ENCODE results near the gene CDHR4.
"Not testable (repeated sequence)": the region's sequence is repeated elsewhere in the genome, so short reads cannot be mapped to it uniquely, and the experiment has no call there.

CDHR4 gene, protein sequence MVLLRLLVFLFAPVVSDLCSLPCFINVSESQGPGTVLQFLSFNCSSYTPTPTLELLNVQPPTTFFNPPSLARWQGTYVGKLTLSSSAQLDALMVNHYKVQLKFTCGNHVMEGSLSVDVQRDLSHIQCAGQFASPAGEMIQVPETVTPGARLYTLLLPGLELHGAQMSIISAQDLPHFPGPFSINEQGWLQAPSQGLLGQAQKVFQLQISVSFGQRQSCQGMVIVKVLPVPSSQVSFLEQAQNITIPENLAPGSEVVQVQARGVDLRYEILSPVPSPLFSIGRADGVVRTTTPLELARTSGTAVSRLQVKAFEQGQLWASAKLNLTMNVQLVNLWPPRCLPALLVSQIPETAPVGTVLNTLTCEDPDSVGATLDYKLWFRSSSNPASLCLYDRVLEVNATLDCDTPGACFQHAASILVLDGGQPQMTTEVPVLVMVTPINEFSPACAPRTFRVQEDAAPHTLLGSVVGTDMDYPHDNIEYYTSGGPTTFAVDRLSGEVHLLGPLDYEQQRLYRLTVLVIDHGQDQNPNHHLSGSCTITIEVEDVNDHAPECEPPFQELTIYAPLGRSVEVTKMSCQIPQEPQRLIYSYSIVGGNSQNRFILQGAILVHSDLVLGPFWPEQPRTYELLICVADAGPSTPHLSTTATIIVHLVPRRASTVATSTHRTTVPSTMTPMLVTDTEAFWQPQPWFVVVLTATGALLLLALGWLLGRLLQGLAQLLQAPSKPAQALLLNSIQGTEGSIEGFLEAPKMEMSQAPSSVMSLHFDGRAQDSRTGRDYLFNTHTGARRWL

GRCh38 chr3:49799761-49800160, at the start of gene CDHR4:
TSS of gene CDHR4 (minus strand) at chr3:49799873. CDS start at chr3:49799812, 61 bp downstream.
- DNase-seq: no peak

DNA sequence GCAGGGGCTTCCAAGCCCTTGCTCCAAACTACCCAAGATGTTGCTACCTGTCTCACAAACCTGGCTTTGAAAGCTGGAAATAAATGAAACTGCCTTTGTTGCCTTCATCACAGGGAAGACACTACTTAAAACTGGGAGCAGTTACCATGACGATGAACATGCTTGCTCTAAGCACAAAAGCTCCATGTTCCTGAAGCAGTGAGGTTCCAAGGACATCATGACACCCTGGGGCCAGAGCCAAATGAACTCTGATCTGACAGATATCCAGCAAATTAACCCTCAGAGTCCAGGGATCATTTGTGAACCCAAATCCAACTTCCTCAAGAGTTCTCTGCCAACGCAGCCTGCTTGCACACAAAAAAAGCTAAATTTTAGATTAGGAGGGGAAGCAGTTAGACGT, 46.0 kb upstream of the CDHR4 start:
- DNase-seq: no peak

DNA sequence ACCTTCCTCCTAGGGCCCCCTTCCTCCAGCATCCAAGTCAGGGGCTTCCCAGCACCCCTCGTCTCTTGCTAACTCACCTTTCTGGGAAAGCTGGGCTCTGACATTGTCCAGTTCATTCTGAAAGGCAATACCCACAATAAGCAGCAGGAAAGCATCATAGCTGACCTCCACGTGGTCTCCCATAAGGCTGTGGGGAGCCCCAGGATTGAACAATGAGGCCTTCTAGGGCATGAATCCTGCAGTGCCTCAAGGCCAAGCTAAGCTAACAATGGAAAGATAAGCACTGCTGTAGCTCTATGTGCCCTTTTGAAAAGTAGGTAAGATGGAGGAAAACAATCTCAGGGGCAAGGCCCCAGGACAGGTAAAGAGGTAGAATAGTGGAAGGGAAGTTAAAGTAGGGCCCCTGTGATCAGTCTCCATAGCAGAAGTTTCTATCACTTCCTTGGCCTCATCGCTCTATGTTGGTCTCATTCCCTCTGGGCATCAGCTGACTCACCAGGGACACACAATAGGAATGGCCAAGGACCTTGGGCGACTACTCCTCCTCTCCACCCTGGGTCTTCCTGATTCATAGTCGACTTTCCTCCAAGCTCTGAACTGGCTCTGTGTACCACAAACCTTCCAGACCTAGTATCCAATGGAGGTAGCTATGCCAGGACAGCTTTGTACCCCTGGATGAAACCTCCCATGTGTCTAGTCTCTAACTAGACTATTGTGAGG, 45.0 kb upstream of the CDHR4 start:
- DNase-seq: no peak

DNA sequence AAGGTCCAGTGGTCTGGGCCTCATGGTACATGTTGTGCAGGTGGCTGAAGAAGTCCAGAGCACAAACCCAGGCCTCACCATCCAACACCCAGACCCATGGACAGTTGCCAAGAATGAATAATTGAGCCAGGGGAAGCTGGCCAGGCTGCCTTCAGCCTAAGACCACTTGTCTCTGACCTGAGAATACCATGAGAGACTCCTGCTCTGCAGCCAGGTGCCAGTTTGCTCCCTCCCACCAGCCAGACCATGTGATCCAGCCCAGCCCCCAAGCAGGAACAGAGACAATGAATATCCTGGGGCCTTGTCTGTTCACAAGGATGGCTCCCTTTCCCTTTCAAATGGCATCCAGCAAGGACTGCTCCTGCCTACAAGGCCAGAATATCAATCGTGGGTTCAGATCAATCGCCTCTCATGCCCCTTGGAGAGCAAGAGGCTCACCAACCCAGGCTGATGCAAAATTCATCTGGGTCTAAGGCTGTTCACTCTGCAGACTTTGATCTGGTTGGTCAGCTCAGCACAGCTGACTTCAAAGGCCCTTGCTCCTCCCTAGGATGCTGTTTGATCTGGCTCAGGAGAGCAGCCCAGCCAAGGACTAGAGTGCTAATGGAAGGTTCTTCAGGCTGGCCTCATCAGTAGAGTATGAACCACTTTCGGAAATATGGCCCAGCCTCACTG, 43.3 kb upstream of the CDHR4 start:
- no peak for DNase-seq

DNA sequence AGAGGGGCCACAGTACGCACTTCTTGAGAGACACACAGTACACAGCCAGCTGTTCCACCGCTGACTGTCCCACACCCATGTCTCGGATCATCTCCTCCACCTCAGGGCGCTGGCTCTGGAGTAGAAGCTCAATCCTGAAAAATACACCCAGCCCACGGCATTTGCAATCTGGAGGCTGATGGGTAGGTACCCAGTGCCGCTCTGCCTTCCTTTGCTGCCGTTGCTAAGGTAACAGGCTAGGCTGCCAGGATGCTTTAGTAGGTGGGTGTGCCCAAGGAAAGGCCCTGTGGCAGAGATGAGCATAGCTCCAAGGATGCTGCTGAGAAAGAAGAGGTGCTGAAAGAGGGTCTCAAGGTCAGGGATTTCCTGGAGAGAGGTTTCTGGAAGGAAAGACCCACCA, 42.1 kb upstream of the CDHR4 start:
- DNase-seq: no peak

GRCh38 chr3:49841126-49841696, 41.5 kb upstream of the CDHR4 start:
- DNase-seq: no peak

DNA sequence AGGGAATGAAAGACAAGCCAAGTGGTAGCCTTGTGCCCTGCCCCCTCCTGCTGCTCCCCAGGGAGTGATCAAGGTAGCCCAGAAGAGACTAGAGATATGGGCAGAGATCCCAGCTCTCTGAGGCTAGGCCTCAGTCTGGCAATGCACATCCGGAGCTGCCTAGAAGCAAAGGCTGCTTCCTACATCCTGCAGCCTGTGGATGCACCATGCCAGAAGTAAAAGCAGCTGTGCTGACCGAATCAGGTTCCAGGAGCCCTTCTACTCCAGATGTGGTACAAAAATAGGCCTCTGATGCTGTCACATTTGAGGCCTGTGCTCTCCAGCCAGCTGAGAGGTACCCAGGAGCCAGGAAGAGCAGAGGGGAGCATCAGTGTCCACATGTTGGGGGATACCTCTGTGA, 40.7 kb upstream of the CDHR4 start:
- DNase-seq: no peak

DNA sequence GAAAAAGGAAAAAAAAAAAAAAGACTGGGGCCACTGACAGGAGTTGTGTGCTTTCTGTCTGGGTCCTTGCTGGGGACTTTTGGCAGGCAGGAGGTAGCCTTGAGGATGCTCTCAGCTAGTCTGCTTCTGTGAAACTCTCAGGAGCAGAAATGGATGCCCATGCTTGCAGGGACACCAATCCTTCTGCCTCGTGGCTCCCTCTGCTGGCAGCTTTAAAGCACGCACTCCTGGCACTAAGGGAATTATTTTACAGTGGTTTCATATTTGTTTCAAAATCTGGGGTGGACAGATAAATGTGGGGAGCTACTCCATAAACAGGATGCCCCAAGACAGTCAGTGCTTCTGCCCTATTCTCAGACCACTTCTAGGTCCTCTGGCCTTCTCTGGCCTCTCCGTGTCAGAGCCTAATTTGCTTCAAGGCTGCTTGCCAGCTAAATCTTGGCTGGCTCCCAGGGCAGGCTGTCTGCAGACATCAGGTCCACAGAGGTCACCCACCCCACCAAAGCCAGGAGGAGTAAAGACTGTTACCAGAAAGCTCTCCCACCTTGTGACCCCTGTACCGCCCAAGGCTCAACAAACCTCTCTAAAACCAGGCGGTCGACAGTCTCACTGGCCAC, 39.6 kb upstream of the CDHR4 start:
- peak; percentile 75 for DNase-seq

- DNase-seq: no peak
These were observed 31.7 kb upstream of the CDHR4 start for GRCh38 chr3:49831341-49831740.

DNA sequence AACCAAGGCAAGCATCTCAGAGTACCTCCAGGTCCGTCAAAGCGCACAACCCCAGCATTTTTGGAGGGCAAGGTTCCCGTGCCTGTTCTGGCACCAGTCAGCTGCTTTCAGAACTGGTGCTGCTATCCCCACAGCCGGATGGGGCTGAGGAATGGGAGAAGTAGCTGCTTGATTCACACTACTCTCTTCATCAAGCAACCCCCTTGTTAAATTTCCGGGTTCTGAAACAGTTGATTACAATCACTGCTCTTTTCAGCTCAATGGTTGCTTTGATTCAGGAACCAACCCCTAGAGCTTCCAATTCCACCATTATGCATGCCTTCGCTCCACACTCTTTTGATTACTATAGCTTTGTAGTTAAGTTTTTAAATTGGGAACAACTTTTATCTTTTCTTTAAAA, 26.3 kb upstream of the CDHR4 start:
- DNase-seq: no peak

DNA sequence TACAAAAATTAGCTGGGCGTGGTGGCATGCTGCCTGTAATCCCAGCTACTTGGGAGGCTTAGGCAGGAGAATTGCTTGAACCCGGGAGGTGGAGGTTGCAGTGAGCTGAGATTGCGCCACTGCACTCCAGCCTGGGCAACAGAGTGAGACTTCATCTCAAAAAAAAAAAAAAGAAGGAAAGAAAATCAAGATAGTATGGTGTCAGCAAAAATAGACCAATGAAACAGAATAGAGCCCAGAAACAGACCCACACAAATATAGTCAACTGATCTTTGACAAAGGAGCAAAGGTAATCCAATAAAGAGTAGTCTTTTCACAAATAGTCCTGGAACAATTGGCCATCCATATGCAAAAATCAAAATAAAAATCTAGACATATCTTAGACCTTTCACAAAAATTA, 23.5 kb upstream of the CDHR4 start:
- DNase-seq: not testable (repeated sequence)

DNA sequence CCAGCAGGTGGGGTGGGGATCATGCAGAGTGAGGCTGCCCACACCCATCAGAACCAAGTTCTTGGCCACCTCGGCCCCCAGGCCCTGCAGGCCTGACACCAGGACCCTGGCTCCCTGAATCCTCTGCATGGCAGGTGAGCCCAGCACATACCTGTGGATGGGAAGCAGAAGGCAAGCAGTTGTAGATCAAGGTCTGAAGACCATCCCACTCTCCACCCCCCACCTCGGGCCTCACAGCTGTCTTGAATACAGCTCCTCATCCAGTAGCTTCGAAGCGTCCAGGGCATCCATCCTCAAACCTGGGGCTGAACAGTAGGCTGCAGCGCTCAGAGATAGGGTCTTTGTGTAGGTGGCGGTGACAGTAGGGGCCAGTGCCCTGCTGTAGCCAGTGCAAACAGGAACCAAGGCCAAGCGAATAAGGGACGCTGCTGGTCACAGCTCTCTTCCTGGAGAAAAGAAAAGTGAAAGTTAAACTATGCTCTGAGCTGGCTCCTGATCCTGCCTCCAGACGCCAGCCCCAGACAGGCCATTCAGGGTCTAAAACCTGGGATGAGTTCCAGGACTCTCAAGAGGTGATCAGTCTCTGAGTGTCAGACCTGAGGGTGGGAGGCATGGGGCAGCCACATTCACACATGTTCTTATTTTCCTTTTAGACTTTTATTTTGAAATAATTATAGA, 14.0 kb upstream of the CDHR4 start, which contains the start of gene UBA7:
Gene UBA7 (minus strand): TSS at position 457 of the 678 bp plus-strand sequence. CDS start 166 bp downstream, at position 291.
- DNase-seq: no peak

- no peak for DNase-seq
These were observed 13.3 kb upstream of the CDHR4 start for GRCh38 chr3:49812916-49813496.

- DNase-seq: no peak
These were observed 7.9 kb upstream of the CDHR4 start for GRCh38 chr3:49807431-49808114.

- no peak for DNase-seq
These were observed 7.2 kb upstream of the CDHR4 start for GRCh38 chr3:49806850-49807249.

- no peak for DNase-seq
These were observed 6.4 kb upstream of the CDHR4 start for GRCh38 chr3:49805897-49806701.

- no peak for DNase-seq
These were observed 5.7 kb upstream of the CDHR4 start for GRCh38 chr3:49805367-49805782.

DNA sequence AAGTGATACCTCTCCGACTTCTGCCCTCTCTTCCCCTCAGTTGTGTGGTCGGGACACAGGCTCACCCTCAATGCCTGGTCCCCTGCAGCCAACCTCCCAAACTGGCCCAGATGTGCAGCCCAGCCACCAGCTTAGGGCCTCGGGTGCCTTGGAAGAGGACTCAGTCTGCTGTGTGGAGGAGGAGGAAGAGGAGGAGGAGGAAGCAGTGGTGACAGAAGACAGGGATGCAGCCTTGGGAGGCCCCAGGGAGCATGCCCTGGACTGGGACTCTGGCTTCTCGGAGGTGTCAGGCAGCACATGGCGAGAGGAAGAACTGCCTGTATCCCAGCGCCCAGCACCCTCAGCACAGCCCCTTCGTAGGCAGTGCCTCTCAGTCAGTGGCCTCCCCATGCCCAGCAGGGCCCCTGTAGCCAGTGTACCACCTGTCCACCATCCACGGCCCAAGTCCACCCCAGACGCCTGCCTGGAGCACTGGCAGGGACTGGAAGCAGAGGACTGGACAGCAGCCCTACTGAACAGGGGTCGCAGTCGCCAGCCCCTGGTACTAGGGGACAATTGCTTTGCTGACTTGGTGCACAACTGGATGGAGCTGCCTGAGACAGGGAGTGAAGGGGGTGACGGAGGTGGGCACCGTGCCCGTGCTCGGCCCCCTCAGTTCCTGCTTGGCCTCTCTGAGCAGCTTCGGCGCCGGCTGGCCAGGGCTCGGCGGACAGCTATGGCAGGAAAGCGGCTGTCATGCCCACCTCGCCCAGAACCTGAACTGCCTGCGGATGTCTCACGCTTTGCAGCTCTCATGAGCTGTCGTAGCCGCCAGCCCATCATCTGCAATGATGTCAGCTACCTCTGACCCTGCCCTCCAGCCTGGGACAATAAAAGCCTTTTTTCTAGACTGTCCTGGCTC, 4.7 kb upstream of the CDHR4 start:
- DNase-seq: no peak

All from stimulated activated CD4-positive, alpha-beta T cell treated with anti-CD3 and anti-CD28 coated beads, Interleukin-12 subunit alpha, Interleukin-12 subunit beta, amount 100 ng/mL, for 4 hours (primary cell).